Cardiac muscle cell (in vitro differentiated cells and primary cell): ENCODE data around the gene RNF10. TPM values are rescaled to one million over a fixed set of nuclear protein-coding genes. Genes with fewer than 3 reads are reported as not detected.

Experiments used
- DNase-seq, 2 donors: peaks; one replicate each; pipeline versions ENCODE4 v3.0.0 to v3.0.0-alpha.2; 2010 to 2017; ENCODE audit warnings: low read depth in 1 of 2, low spot score in 1 of 2
- H3K27ac ChIP-seq: fragments of 200-600 bp; sonication (generic); 2 replicates; pipeline ENCODE4 v1.5.1; 2016
- H3K27me3 ChIP-seq: fragments of 200-600 bp; sonication (generic); 2 replicates; pipeline ENCODE4 v1.6.0; 2016; ENCODE audit warnings: control low read depth
- H3K36me3 ChIP-seq: fragments of 200-600 bp; sonication (generic); 2 replicates; pipeline ENCODE4 v1.5.1; 2016; ENCODE audit warnings: control low read depth
- H3K4me1 ChIP-seq: fragments of 200-600 bp; sonication (generic); 2 replicates; pipeline ENCODE4 v1.8.1; 2017; ENCODE audit warnings: low read depth, mild to moderate bottlenecking, mixed run types
- H3K4me3 ChIP-seq: fragments of 200-600 bp; sonication (generic); 2 replicates; pipeline ENCODE4 v1.5.1; 2016; ENCODE audit warnings: mild to moderate bottlenecking
- H3K9me3 ChIP-seq: fragments of 200-600 bp; sonication (generic); 2 replicates; pipeline ENCODE4 v1.5.1; 2017; ENCODE audit warnings: low read depth, mild to moderate bottlenecking, control low read depth
- polyA plus RNA-seq: library from polyadenylated mRNA; unstranded; fragments of >200 nt; fragmentation: Nextera tagmentation; extraction: Ambion mirVana; gene quantifications from 2 replicates; pipeline ENCODE4 v1.2.1, GENCODE V29; 2016
- total RNA-seq: library from RNA; depleted of rRNA; stranded (reverse); fragments of >200 nt; gene quantifications from 2 replicates; pipeline ENCODE4 v1.2.3, GENCODE V29; 2016
- TF ChIP-seq, protein P1 (sequence below): IDR thresholded peaks from 2 replicates; pipeline ENCODE4 v1.5.1; 2012; ENCODE audit warnings: low read depth, mild to moderate bottlenecking, low read length

Gene RNF10
- total and polyA plus RNA-seq, 2 experiments from 2014 or later: 107 to 210 TPM

DNA sequence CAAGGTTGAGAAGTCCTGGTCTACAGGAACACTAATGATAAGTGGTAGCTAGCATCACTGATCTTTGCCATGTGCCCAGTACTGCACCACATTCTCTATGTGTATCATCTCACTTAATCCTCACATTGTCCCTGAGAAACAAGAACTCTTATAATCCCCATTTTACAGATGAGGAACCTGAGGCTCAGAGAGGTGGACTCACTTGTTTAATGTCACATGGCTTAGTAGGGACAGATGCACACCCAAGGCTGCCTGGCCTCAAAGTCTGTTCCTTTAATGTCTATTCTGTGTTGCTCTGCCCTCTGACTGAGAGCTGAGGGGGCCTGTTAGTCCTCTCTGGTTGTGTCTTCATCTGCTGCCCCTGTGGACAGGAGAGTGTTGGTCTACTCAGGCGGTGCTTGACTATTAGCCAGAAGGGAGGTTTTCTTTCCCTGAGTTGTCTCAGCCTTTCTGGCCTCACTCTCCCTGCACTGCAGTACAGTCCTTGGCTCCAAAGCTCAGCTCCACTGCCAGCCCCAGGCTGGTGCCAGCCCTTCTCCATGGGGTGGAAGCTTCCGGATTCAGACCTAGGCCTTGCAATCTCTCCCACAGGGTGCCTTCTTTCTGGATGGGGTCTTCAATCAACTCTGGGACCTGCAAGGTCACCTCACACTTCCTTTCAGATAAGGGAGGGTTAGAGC is 43.2 kb upstream of the RNF10 start:
- DNase-seq: no peak
- no peaks in the 10 kb centered on the region for H3K9me3 ChIP-seq
- H3K27me3 ChIP-seq: no peaks in the 10 kb centered on the region
- H3K27ac ChIP-seq: no peak overlapping the region
- no peaks in the 10 kb centered on the region for H3K36me3 ChIP-seq
- peaks cover 4% of the 10 kb centered on the region for H3K4me1 ChIP-seq
- TF ChIP-seq, protein P1, sequence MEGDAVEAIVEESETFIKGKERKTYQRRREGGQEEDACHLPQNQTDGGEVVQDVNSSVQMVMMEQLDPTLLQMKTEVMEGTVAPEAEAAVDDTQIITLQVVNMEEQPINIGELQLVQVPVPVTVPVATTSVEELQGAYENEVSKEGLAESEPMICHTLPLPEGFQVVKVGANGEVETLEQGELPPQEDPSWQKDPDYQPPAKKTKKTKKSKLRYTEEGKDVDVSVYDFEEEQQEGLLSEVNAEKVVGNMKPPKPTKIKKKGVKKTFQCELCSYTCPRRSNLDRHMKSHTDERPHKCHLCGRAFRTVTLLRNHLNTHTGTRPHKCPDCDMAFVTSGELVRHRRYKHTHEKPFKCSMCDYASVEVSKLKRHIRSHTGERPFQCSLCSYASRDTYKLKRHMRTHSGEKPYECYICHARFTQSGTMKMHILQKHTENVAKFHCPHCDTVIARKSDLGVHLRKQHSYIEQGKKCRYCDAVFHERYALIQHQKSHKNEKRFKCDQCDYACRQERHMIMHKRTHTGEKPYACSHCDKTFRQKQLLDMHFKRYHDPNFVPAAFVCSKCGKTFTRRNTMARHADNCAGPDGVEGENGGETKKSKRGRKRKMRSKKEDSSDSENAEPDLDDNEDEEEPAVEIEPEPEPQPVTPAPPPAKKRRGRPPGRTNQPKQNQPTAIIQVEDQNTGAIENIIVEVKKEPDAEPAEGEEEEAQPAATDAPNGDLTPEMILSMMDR: no peak
- no peak overlapping the region for H3K4me3 ChIP-seq

DNA sequence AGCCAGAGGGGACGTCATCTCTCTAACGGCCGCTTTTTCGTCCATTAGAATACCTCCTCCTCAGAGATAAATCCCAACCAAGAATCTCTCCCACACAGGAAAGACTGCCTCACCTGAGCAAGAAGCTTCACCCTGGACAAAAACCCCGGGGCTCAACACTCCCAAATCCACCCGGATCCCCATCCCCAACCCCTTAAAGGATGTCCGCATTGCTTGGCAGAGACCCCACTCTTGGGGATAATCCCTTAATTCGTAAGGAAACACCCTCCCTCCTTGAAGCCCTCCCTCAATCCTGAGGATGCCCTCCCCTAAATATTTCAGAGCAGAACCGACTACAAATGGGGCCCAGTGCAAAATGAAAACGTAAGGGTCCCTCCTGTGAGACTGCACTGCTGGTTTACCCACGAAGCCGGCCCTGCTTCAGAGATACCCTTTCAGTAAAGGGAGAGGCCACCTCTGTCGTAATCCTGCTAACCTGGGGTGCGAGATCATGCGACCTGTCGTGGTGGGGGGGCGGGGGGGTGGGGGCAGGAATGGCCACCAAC is 38.9 kb upstream of the RNF10 start:
- Histone ChIP-seq H3K27ac (no peak overlapping the region), H3K9me3 (no peaks in the 10 kb centered on the region)
- DNase-seq: peak; percentile 10 to 14

DNA sequence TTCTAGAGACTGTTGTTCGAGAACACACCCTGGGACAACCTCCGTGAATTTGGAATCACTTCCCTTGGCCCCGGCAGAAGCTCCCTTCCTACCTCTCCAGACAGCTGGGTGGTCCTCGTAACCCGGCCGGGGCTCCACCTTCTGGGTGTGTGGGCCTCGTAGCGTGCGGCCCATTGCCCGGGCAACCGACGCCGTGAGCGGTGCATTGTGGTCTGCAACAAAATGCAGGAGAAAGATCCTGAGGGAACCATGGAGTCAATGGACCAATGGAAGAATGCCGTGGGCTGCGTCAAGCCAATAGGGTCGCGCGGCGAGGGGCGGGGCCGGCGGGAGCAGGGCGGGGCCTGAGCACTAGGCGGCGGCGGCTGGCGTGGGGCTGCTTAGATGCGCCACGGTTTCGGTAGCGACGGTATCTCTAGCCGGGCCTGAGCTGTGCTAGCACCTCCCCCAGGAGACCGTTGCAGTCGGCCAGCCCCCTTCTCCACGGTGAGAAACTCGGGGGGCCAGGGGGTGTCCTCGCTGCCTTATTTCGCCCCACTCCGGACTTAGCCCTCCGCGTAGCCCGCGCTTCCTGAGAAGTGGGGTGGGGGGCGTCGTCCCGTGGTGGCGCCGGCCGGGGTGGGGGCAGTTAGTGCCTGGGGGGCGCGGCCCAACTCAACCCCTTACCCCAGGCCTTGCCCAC is 38.3 kb upstream of the RNF10 start, which contains the start of gene DYNLL1:
Gene DYNLL1 (plus strand): TSS at position 383 of the 682 bp plus-strand sequence. CDS start 309 bp downstream, outside the sequence.
- peak within 1 kb of the TSS; percentile 88 for H3K4me3 ChIP-seq
- peak; percentile 98 for DNase-seq
- no peaks in the 10 kb centered on the region for H3K9me3 ChIP-seq
- H3K36me3 ChIP-seq: peaks cover 12% of the 10 kb centered on the region
- peaks cover 7% of the 10 kb centered on the region for H3K4me1 ChIP-seq
- H3K27me3 ChIP-seq: no peaks in the 10 kb centered on the region
- TF ChIP-seq, protein P1: no peak
- peak within 1 kb of the TSS; percentile 74 for H3K27ac ChIP-seq

More for the DNA sequence above, 38.9 kb upstream of the RNF10 start:
- Histone ChIP-seq H3K4me1 (peaks cover 7% of the 10 kb centered on the region), H3K36me3 (peaks cover 12% of the 10 kb centered on the region), H3K4me3 (peak overlapping the region; percentile 88), H3K27me3 (no peaks in the 10 kb centered on the region)
- TF ChIP-seq, protein P1: no peak

GRCh38 chr12:120496413-120497340 is 37.5 kb upstream of the RNF10 start:
- Histone ChIP-seq H3K27me3 (no peaks in the 10 kb centered on the region), H3K4me1 (peaks cover 7% of the 10 kb centered on the region), H3K9me3 (no peaks in the 10 kb centered on the region), H3K27ac (peak overlapping the region; percentile 74), H3K36me3 (peaks cover 12% of the 10 kb centered on the region), H3K4me3 (peak overlapping the region; percentile 88)
- DNase-seq: peak; percentile 66 to 72
- TF ChIP-seq, protein P1: no peak

GRCh38 chr12:120497524-120498150 is 36.5 kb upstream of the RNF10 start:
- TF ChIP-seq, protein P1: no peak
- H3K36me3 ChIP-seq: peaks cover 14% of the 10 kb centered on the region
- H3K4me1 ChIP-seq: peaks cover 7% of the 10 kb centered on the region
- no peaks in the 10 kb centered on the region for H3K9me3 ChIP-seq
- H3K27me3 ChIP-seq: no peaks in the 10 kb centered on the region
- peak overlapping the region; percentile 32 for H3K27ac ChIP-seq
- H3K4me3 ChIP-seq: peak overlapping the region; percentile 88
- DNase-seq: peak in 1 of 2 donors; percentile 27
